ENCODE measurements around the gene AKR1D1. TPM values are rescaled to one million over a fixed set of nuclear protein-coding genes. Genes with fewer than 3 reads are reported as not detected.

The AKR1D1 gene
- total RNA-seq, 2 experiments from 2014 or later: not detected

GRCh38 chr7:138105221-138105620 lies 29.0 kb downstream of the AKR1D1 start:
- no TSS peak for BruUV-seq (replicated peaks)
- no peaks in the 10 kb centered on the region for H3K9me2 ChIP-seq (ENCODE audit: insufficient read depth, low read length)
- no peaks in the 10 kb centered on the region for H3K79me2 ChIP-seq (ENCODE audit: insufficient read depth, low read depth, low read length)
- H3K4me2 ChIP-seq (ENCODE audit: low read length): no peak overlapping the region
- H3K9me3 ChIP-seq (ENCODE audit: low read length): no peaks in the 10 kb centered on the region
- H3K27ac ChIP-seq (ENCODE audit: low read depth, low read length, poor library complexity, severe bottlenecking): no peak overlapping the region
- intact Hi-C loops (cut with micrococcal nuclease; ENCODE audit: unreplicated experiment): no loop called here
- no peak overlapping the region for H3K4me3 ChIP-seq (ENCODE audit: low read depth, low read length, poor library complexity, severe bottlenecking)
- no peak for TF ChIP-seq EZH2phosphoT487 (IDR thresholded peaks at IDR 0.05; ENCODE audit: borderline replicate concordance, low read depth, low read length)
- no peak for TF ChIP-seq CTCF (conservative IDR thresholded peaks at IDR 0.05; ENCODE audit: low read length)
- H3K4me1 ChIP-seq (ENCODE audit: insufficient read depth, low read length, poor library complexity, severe bottlenecking): no peaks in the 10 kb centered on the region
- no peaks in the 10 kb centered on the region for H3K36me3 ChIP-seq (ENCODE audit: insufficient read depth, low read length)
- POLR2A ChIA-PET: no interaction called here
- H4K20me1 ChIP-seq (ENCODE audit: insufficient read depth, low read length): no peaks in the 10 kb centered on the region
- no peak for DNase-seq (ENCODE audit: low spot score)
- H2AFZ ChIP-seq (ENCODE audit: low read length): no peak overlapping the region
- CTCF ChIA-PET (ENCODE audit: unreplicated experiment): no interaction called here

- intact Hi-C loops (cut with micrococcal nuclease; ENCODE audit: unreplicated experiment): no loop called here
- no peak overlapping the region for H3K27ac ChIP-seq (ENCODE audit: low read depth, low read length, poor library complexity, severe bottlenecking)
- no peaks in the 10 kb centered on the region for H4K20me1 ChIP-seq (ENCODE audit: insufficient read depth, low read length)
- POLR2A ChIA-PET: interaction anchor here (0.6 to 0.9 kb wide), 2 partner anchors 12 to 14 kb away, joined by 3 to 4 read pairs; no protein-coding TSS in a partner anchor
- H3K4me3 ChIP-seq (ENCODE audit: low read depth, low read length, poor library complexity, severe bottlenecking): no peak overlapping the region
- no peaks in the 10 kb centered on the region for H3K9me3 ChIP-seq (ENCODE audit: low read length)
- no peak for DNase-seq (ENCODE audit: low spot score)
- H3K4me2 ChIP-seq (ENCODE audit: low read length): no peak overlapping the region
- H3K4me1 ChIP-seq (ENCODE audit: insufficient read depth, low read length, poor library complexity, severe bottlenecking): no peaks in the 10 kb centered on the region
- TF ChIP-seq EZH2phosphoT487 (IDR thresholded peaks at IDR 0.05; ENCODE audit: borderline replicate concordance, low read depth, low read length) (no peak), CTCF (conservative IDR thresholded peaks at IDR 0.05; ENCODE audit: low read length) (no peak)
- no peaks in the 10 kb centered on the region for H3K79me2 ChIP-seq (ENCODE audit: insufficient read depth, low read depth, low read length)
- no TSS peak for BruUV-seq (replicated peaks)
- H3K36me3 ChIP-seq (ENCODE audit: insufficient read depth, low read length): no peaks in the 10 kb centered on the region
- CTCF ChIA-PET (ENCODE audit: unreplicated experiment): no interaction called here
- H3K9me2 ChIP-seq (ENCODE audit: insufficient read depth, low read length): no peaks in the 10 kb centered on the region
- H2AFZ ChIP-seq (ENCODE audit: low read length): no peak overlapping the region
These were observed 38.8 kb downstream of the AKR1D1 start for GRCh38 chr7:138115047-138115446.

GRCh38 chr7:138116141-138116540 lies 39.9 kb downstream of the AKR1D1 start:
- H3K27ac ChIP-seq (ENCODE audit: low read depth, low read length, poor library complexity, severe bottlenecking): no peak overlapping the region
- no TSS peak for BruUV-seq (replicated peaks)
- CTCF ChIA-PET (ENCODE audit: unreplicated experiment): no interaction called here
- no peaks in the 10 kb centered on the region for H3K36me3 ChIP-seq (ENCODE audit: insufficient read depth, low read length)
- no peak for DNase-seq (ENCODE audit: low spot score)
- H3K9me2 ChIP-seq (ENCODE audit: insufficient read depth, low read length): no peaks in the 10 kb centered on the region
- no peak overlapping the region for H3K4me3 ChIP-seq (ENCODE audit: low read depth, low read length, poor library complexity, severe bottlenecking)
- no peaks in the 10 kb centered on the region for H4K20me1 ChIP-seq (ENCODE audit: insufficient read depth, low read length)
- TF ChIP-seq EZH2phosphoT487 (IDR thresholded peaks at IDR 0.05; ENCODE audit: borderline replicate concordance, low read depth, low read length): no peak
- no peak for TF ChIP-seq CTCF (conservative IDR thresholded peaks at IDR 0.05; ENCODE audit: low read length)
- H3K4me2 ChIP-seq (ENCODE audit: low read length): no peak overlapping the region
- no peaks in the 10 kb centered on the region for H3K9me3 ChIP-seq (ENCODE audit: low read length)
- H2AFZ ChIP-seq (ENCODE audit: low read length): no peak overlapping the region
- no peaks in the 10 kb centered on the region for H3K4me1 ChIP-seq (ENCODE audit: insufficient read depth, low read length, poor library complexity, severe bottlenecking)
- POLR2A ChIA-PET: interaction anchor here (0.9 kb wide), 1 partner anchor 10 kb away, joined by 4 read pairs; no protein-coding TSS in a partner anchor
- intact Hi-C loops (cut with micrococcal nuclease; ENCODE audit: unreplicated experiment): no loop called here
- no peaks in the 10 kb centered on the region for H3K79me2 ChIP-seq (ENCODE audit: insufficient read depth, low read depth, low read length)
